ENCODE data around the gene NDUFS7.

Gene NDUFS7

GRCh38 chr19:1401138-1401888 is 17.6 kb downstream of the NDUFS7 start, which contains the start of gene GAMT:
Gene GAMT, minus strand, starts transcription at chr19:1401542. Its CDS starts 66 bp downstream, at chr19:1401476.
- peak; percentile 62 to 73 for DNase-seq

GRCh38 chr19:1401889-1402217 is 18.1 kb downstream of the NDUFS7 start:
- no peak for DNase-seq

- no peak for DNase-seq
Observed at GRCh38 chr19:1402411-1403070, 18.8 kb downstream of the NDUFS7 start.

- peak; percentile 99 for DNase-seq
Observed at GRCh38 chr19:1406774-1407527, 23.2 kb downstream of the NDUFS7 start.

- peak; percentile 34 to 52 for DNase-seq
Observed at GRCh38 chr19:1407528-1408299, 24.0 kb downstream of the NDUFS7 start, which contains the start of gene DAZAP1. Gene DAZAP1, plus strand, starts transcription at chr19:1407586. Its CDS starts 188 bp downstream, at chr19:1407774.

- peak; percentile 62 to 63 for DNase-seq
Observed at GRCh38 chr19:1408300-1409203, 24.8 kb downstream of the NDUFS7 start.

- no peak for DNase-seq
Observed at GRCh38 chr19:1409204-1410005, 25.7 kb downstream of the NDUFS7 start.

GRCh38 chr19:1410136-1410786 is 26.6 kb downstream of the NDUFS7 start:
- DNase-seq = peak in 1 of 2 donors; percentile 41

GRCh38 chr19:1410789-1411188 is 27.1 kb downstream of the NDUFS7 start:
- DNase-seq = no peak

GRCh38 chr19:1411255-1412191 is 27.8 kb downstream of the NDUFS7 start:
- no peak for DNase-seq

GRCh38 chr19:1412323-1412923 is 28.7 kb downstream of the NDUFS7 start:
- no peak for DNase-seq

- DNase-seq = no peak
Observed at GRCh38 chr19:1412995-1413800, 29.5 kb downstream of the NDUFS7 start.

- no peak for DNase-seq
Observed at GRCh38 chr19:1416014-1416841, 32.5 kb downstream of the NDUFS7 start.

- DNase-seq = no peak
Observed at GRCh38 chr19:1417145-1417544, 33.4 kb downstream of the NDUFS7 start.

- no peak for DNase-seq
Observed at GRCh38 chr19:1417681-1418495, 34.2 kb downstream of the NDUFS7 start.

GRCh38 chr19:1418496-1418775 is 34.7 kb downstream of the NDUFS7 start:
- DNase-seq = no peak

All from stimulated activated CD4-positive, alpha-beta T cell treated with anti-CD3 and anti-CD28 coated beads, Interleukin-2, amount 100 ng/mL, for 24 hours (primary cell).